Endothelial cell of umbilical vein (primary cell): ENCODE data around the gene SREBF1. TPM values are rescaled to one million over a fixed set of nuclear protein-coding genes. Genes with fewer than 3 reads are reported as not detected.

Source experiments
- BruUV-seq: library from RNA; stranded (reverse); fragments of 400-500 nt; replicated peaks from 2 replicates; lab custom pipeline; 2021; lab: Mats Ljungman, UMichigan
- CTCF ChIA-PET: fragments of 300-600, 350-600 bp; sonication (Branson Sonifier 250); formaldehyde crosslinking; loops from one replicate; lab custom pipeline; 2021; ENCODE audit warnings: antibody characterized with exemption, inconsistent platforms; lab: Charles Lee
- POLR2A ChIA-PET: fragments of 300-600, 350-600 bp; sonication (Branson Sonifier 250); formaldehyde crosslinking; loops from one replicate; lab custom pipeline; 2021; ENCODE audit warnings: antibody characterized with exemption, inconsistent platforms; lab: Charles Lee
- DNase-seq: peaks from one replicate; pipeline ENCODE4 v3.0.0-alpha.2; 2011; ENCODE audit warnings: low read depth, low spot score
- FAIRE-seq: peaks from 2 replicates; lab custom pipeline; 2011; peaks lifted over from hg19 to GRCh38; lab: Jason Lieb, UNC
- H2AFZ ChIP-seq: 2 replicates; pipeline ENCODE4 v1.6.0; 2012; ENCODE audit warnings: low read depth, low read length, control low read depth, inconsistent platforms
- H3K27ac ChIP-seq: 2 replicates; pipeline ENCODE4 v1.5.1; 2011; ENCODE audit warnings: low read depth, mild to moderate bottlenecking, control low read depth, low read length, moderate library complexity; ENCODE audit not compliant: insufficient read depth
- H3K27me3 ChIP-seq, 2 experiments: 2 replicates each; pipeline versions ENCODE4 v1.6.0 to v1.6.1; 2011; ENCODE audit warnings: low read length in 2 of 2, mixed read lengths in 1 of 2; ENCODE audit not compliant: control insufficient read depth in 2 of 2, insufficient read depth in 2 of 2
- H3K36me3 ChIP-seq, 2 experiments: 2 replicates in 1 of 2; 3 replicates in 1 of 2; pipeline ENCODE4 v1.5.1; 2011; ENCODE audit warnings: low read length in 2 of 2, mild to moderate bottlenecking in 1 of 2, moderate library complexity in 1 of 2; ENCODE audit not compliant: control insufficient read depth in 2 of 2, insufficient read depth in 2 of 2; ENCODE audit errors: extremely low read depth in 1 of 2
- H3K4me1 ChIP-seq: 3 replicates; pipeline ENCODE4 v1.5.1; 2011; ENCODE audit warnings: mild to moderate bottlenecking, low read length; ENCODE audit not compliant: control insufficient read depth, insufficient read depth; ENCODE audit errors: extremely low read depth
- H3K4me2 ChIP-seq: 2 replicates; pipeline ENCODE4 v1.6.1; 2011; ENCODE audit warnings: low read length, control low read depth, mixed read lengths; ENCODE audit not compliant: insufficient read depth
- H3K4me3 ChIP-seq, 3 experiments: fragments of 200-600 bp in 1 of 3; sonication (generic), shearing (Covaris generic) in 1 of 3; replicated peaks in 1 of 3; 2 replicates each; pipeline ENCODE4 v1.5.1; 2011 to 2016; ENCODE audit warnings: control low read depth in 3 of 3, low read length in 3 of 3, mild to moderate bottlenecking in 2 of 3, inconsistent platforms in 1 of 3, low read depth in 1 of 3, moderate library complexity in 1 of 3; ENCODE audit not compliant: insufficient read depth in 1 of 3
- H3K79me2 ChIP-seq: 2 replicates; pipeline ENCODE4 v1.6.0; 2012; ENCODE audit warnings: low read length, inconsistent platforms; ENCODE audit not compliant: control insufficient read depth, insufficient read depth
- H3K9ac ChIP-seq: replicated peaks from 2 replicates; pipeline ENCODE3; 2011; ENCODE audit warnings: low read length, control low read depth; ENCODE audit not compliant: insufficient read depth; ENCODE audit errors: extremely low read depth
- H3K9me1 ChIP-seq: replicated peaks from 3 replicates; pipeline ENCODE4 v1.6.0; 2011; ENCODE audit warnings: mild to moderate bottlenecking, low read length; ENCODE audit not compliant: control insufficient read depth, insufficient read depth; ENCODE audit errors: extremely low read depth
- H3K9me3 ChIP-seq: replicated peaks from 2 replicates; pipeline ENCODE4 v1.5.1; 2012; ENCODE audit warnings: low read length, inconsistent platforms; ENCODE audit not compliant: control insufficient read depth, insufficient read depth
- H4K20me1 ChIP-seq: replicated peaks from 2 replicates; pipeline ENCODE3; 2011; ENCODE audit warnings: mild to moderate bottlenecking, low read length; ENCODE audit not compliant: control insufficient read depth, insufficient read depth; ENCODE audit errors: extremely low read depth
- EZH2 ChIP-seq: IDR thresholded peaks from 2 replicates; pipeline ENCODE4 v1.6.1; 2012; ENCODE audit warnings: borderline replicate concordance, low read depth, mild to moderate bottlenecking, moderate library complexity, low read length, inconsistent platforms; ENCODE audit not compliant: severe bottlenecking
- FOS ChIP-seq: IDR thresholded peaks from 2 replicates; pipeline ENCODE4 v1.6.1; 2011; ENCODE audit warnings: mild to moderate bottlenecking, low read length, moderate library complexity, borderline replicate concordance; ENCODE audit not compliant: insufficient read depth
- GATA2 ChIP-seq: IDR thresholded peaks from 2 replicates; pipeline ENCODE4 v1.7.0; 2011; ENCODE audit warnings: low read depth, mild to moderate bottlenecking, moderate library complexity, mixed read lengths, low read length; ENCODE audit not compliant: insufficient read length, insufficient read depth
- JUN ChIP-seq: IDR thresholded peaks from 2 replicates; pipeline ENCODE4 v1.6.1; 2011; ENCODE audit warnings: borderline replicate concordance, low read depth; ENCODE audit not compliant: insufficient read length, insufficient read depth
- MYC ChIP-seq: IDR thresholded peaks from one replicate; pipeline ENCODE4 v1.6.1; 2011; ENCODE audit warnings: mild to moderate bottlenecking, low read depth, low read length
- POLR2A ChIP-seq: IDR thresholded peaks from 2 replicates; pipeline ENCODE4 v1.6.1; 2012; ENCODE audit warnings: low read depth, mild to moderate bottlenecking, control low read depth, low read length
- POLR2AphosphoS5 ChIP-seq: IDR thresholded peaks from 2 replicates; pipeline ENCODE4 v1.6.1; 2012; ENCODE audit warnings: low read depth, mild to moderate bottlenecking, control low read depth, low read length, moderate library complexity; ENCODE audit not compliant: insufficient read depth
- dilution Hi-C: fragments of 300-500 bp; cut with MboI; formaldehyde crosslinking; loops from one replicate; pipeline ENCODE4 v1.15.0; 2019; ENCODE audit warnings: low sequenced_read_pairs; ENCODE audit not compliant: extremely low pct_ligation_motif_present
- intact Hi-C: fragments of 100-400 bp; cut with micrococcal nuclease; formaldehyde crosslinking; loops from one replicate; pipeline ENCODE4 v1.10.0; 2022
- polyA plus RNA-seq, 4 experiments: library from polyadenylated mRNA; depleted of rRNA in 3 of 4; stranded (reverse) in 3 of 4; unstranded in 1 of 4; fragments of >200 nt; gene quantifications; 2 replicates each; pipeline versions ENCODE4 v1.2.1 to v1.2.3, GENCODE V29; 2011 to 2012; ENCODE audit warnings: missing spikeins in 1 of 4
- total RNA-seq: library from RNA; stranded (reverse); gene quantifications from 2 replicates; pipeline ENCODE4 v1.2.3, GENCODE V29; 2021
- TF ChIP-seq, protein P1 (sequence below): IDR thresholded peaks from 2 replicates; pipeline ENCODE4 v1.6.1; 2011; ENCODE audit not compliant: insufficient read depth, insufficient read length
- TF ChIP-seq, protein P2 (sequence below), 2 donors: IDR thresholded peaks; 1 replicate in 1 of 2; 2 replicates in 1 of 2; pipeline ENCODE4 v1.5.1; 2011; ENCODE audit warnings: low read length in 2 of 2, mild to moderate bottlenecking in 2 of 2, moderate library complexity in 2 of 2, control low read depth in 1 of 2, inconsistent platforms in 1 of 2, low read depth in 1 of 2; ENCODE audit not compliant: insufficient read depth in 1 of 2; ENCODE audit errors: extremely low read depth in 1 of 2

SREBF1 gene
- total and polyA plus RNA-seq, 2 donors (not counting 3 experiments of a cell fraction or from before 2014, with no cell fraction given): 50.4 to 109 TPM

DNA sequence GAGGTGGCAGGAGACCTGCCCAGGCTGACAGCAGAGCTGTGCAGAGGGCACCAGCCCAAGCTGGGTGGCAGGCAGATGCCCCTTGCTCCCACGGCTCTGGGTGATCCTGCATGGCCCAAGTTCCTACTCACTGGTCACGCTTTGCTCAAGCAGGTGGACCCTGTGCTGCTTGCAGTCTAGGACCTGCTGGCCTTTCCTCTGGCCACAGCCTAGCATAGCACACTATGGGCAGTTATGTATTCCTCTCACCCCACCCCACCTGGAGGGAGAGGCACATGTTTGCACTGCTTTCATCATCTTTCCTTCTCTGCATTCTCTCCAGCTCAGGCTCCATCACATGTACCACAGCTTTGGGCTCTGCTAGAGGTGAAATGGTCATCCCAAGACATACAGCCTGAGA lies 19.6 kb upstream of the SREBF1 start:
- intact Hi-C loops: no loop called here
- H3K4me1 ChIP-seq: no peaks in the 10 kb centered on the region
- H3K36me3 ChIP-seq: no peaks in the 10 kb centered on the region
- POLR2A ChIA-PET: no interaction called here
- no peak overlapping the region for H3K27ac ChIP-seq
- FAIRE-seq: no peak
- no peaks in the 10 kb centered on the region for H3K79me2 ChIP-seq
- no TSS peak for BruUV-seq
- no peaks in the 10 kb centered on the region for H3K9me3 ChIP-seq
- no peak for DNase-seq
- TF ChIP-seq EZH2 (no peak), GATA2 (no peak), JUN (no peak), MYC (no peak), POLR2A (no peak), FOS (no peak), POLR2AphosphoS5 (no peak)
- TF ChIP-seq, protein P1, sequence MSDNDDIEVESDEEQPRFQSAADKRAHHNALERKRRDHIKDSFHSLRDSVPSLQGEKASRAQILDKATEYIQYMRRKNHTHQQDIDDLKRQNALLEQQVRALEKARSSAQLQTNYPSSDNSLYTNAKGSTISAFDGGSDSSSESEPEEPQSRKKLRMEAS: no peak
- TF ChIP-seq, protein P2, sequence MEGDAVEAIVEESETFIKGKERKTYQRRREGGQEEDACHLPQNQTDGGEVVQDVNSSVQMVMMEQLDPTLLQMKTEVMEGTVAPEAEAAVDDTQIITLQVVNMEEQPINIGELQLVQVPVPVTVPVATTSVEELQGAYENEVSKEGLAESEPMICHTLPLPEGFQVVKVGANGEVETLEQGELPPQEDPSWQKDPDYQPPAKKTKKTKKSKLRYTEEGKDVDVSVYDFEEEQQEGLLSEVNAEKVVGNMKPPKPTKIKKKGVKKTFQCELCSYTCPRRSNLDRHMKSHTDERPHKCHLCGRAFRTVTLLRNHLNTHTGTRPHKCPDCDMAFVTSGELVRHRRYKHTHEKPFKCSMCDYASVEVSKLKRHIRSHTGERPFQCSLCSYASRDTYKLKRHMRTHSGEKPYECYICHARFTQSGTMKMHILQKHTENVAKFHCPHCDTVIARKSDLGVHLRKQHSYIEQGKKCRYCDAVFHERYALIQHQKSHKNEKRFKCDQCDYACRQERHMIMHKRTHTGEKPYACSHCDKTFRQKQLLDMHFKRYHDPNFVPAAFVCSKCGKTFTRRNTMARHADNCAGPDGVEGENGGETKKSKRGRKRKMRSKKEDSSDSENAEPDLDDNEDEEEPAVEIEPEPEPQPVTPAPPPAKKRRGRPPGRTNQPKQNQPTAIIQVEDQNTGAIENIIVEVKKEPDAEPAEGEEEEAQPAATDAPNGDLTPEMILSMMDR (IDR thresholded peaks at IDR 0.05; ENCODE audit: extremely low read depth in 1 of 2, insufficient read depth in 1 of 2, low read depth in 1 of 2, low read length in 2 of 2): no peak
- H3K27me3 ChIP-seq: no peaks in the 10 kb centered on the region
- dilution Hi-C loops: no loop called here
- no peaks in the 10 kb centered on the region for H3K9me1 ChIP-seq
- H3K4me2 ChIP-seq: no peak overlapping the region
- no peaks in the 10 kb centered on the region for H4K20me1 ChIP-seq
- H2AFZ ChIP-seq: no peak overlapping the region
- H3K4me3 ChIP-seq: no peak overlapping the region
- CTCF ChIA-PET: no interaction called here
- no peak overlapping the region for H3K9ac ChIP-seq
